MV-4-11 (cell line): ENCODE results near the gene CLSTN1.
"Not testable (repeated sequence)": the region's sequence is repeated elsewhere in the genome, so short reads cannot be mapped to it uniquely, and the experiment has no call there.

Experiments used
- DNase-seq: peaks from one replicate; lab custom pipeline; 2025; lab: John Stamatoyannopoulos, UW

The CLSTN1 gene

GRCh38 chr1:9825093-9826074 is 1.6 kb upstream of the CLSTN1 start:
- peak; percentile 86 for DNase-seq

GRCh38 chr1:9824702-9825089 is 931 bp upstream of the CLSTN1 start:
- no peak for DNase-seq

- DNase-seq: no peak
Observed at GRCh38 chr1:9823693-9823942, 147 bp downstream of the CLSTN1 start.

- no peak for DNase-seq
Observed at GRCh38 chr1:9822897-9823692, 670 bp downstream of the CLSTN1 start.

- no peak for DNase-seq
Observed at GRCh38 chr1:9822490-9822889, 1.3 kb downstream of the CLSTN1 start.

GRCh38 chr1:9821710-9822109 is 2.1 kb downstream of the CLSTN1 start:
- DNase-seq: no peak

- no peak for DNase-seq
Observed at GRCh38 chr1:9820521-9820920, 3.2 kb downstream of the CLSTN1 start.

GRCh38 chr1:9817734-9818133 is 6.0 kb downstream of the CLSTN1 start:
- DNase-seq: no peak

GRCh38 chr1:9816199-9816598 is 7.6 kb downstream of the CLSTN1 start:
- no peak for DNase-seq

GRCh38 chr1:9815150-9815549 is 8.6 kb downstream of the CLSTN1 start:
- peak; percentile 58 for DNase-seq

- no peak for DNase-seq
Observed at GRCh38 chr1:9814619-9815018, 9.1 kb downstream of the CLSTN1 start.

GRCh38 chr1:9811239-9811966 is 12.4 kb downstream of the CLSTN1 start:
- DNase-seq: no peak

GRCh38 chr1:9809100-9809510 is 14.7 kb downstream of the CLSTN1 start:
- no peak for DNase-seq

- DNase-seq: no peak
Observed at GRCh38 chr1:9808459-9808858, 15.3 kb downstream of the CLSTN1 start.

- DNase-seq: no peak
Observed at GRCh38 chr1:9807541-9807940, 16.2 kb downstream of the CLSTN1 start.

GRCh38 chr1:9805972-9806371 is 17.8 kb downstream of the CLSTN1 start:
- DNase-seq: not testable (repeated sequence)

GRCh38 chr1:9805006-9805508 is 18.7 kb downstream of the CLSTN1 start:
- no peak for DNase-seq

GRCh38 chr1:9803003-9803918 is 20.5 kb downstream of the CLSTN1 start:
- DNase-seq: not testable (repeated sequence)

GRCh38 chr1:9801909-9802308 is 21.9 kb downstream of the CLSTN1 start:
- DNase-seq: no peak

GRCh38 chr1:9798236-9799130 is 25.3 kb downstream of the CLSTN1 start:
- DNase-seq: peak; percentile 44
